ENCODE data around the gene NECTIN2. TPM values are rescaled to one million over a fixed set of nuclear protein-coding genes. Genes with fewer than 3 reads are reported as not detected.

The NECTIN2 gene
- polyA plus RNA-seq, 2 of the 4 experiments (the other 2 are of a cell fraction): 69.4 to 89.6 TPM

- TF ChIP-seq CTCF (IDR thresholded peaks at IDR 0.05) (peak; percentile 98), ZFP36 (IDR thresholded peaks at IDR 0.05; ENCODE audit: borderline replicate concordance, partially characterized antibody) (no peak)
Observed at GRCh38 chr19:44903602-44904425, 57.7 kb downstream of the NECTIN2 start (continued).

- ChIA-PET CTCF (interaction anchor here (0.6 to 18.1 kb wide), 55 partner anchors 8 to 499 kb away, joined by 3 to 303 read pairs (median 4); partner anchors contain the start of genes APOC1, APOC2, CLASRP and CLPTM1), POLR2A (interaction anchor here (1.5 to 2.1 kb wide), 2 partner anchors 14 to 50 kb away, joined by 6 to 7 read pairs; partner anchors contain the start of genes CLPTM1 and TOMM40)
- Histone ChIP-seq H3K4me1 (peaks cover 29% of the 10 kb centered on the region), H3K27ac (peak overlapping the region in 1 of 2 experiments; percentile 56; a peak in 2 of 6 replicates), H3K4me2 (no peak overlapping the region), H3K9me3 (no peaks in the 10 kb centered on the region), H3K4me3 (no peak overlapping the region)
- FAIRE-seq (peak; percentile 46), DNase-seq (ENCODE audit: low read depth in 1 of 2, low spot score in 1 of 2) (peak in 1 of 2 experiments; percentile 35), ATAC-seq (peak in 1 of 2 experiments; percentile 1; a peak in 2 of 6 replicates)
- 89% methylated on average over 12 of the region's 12 CpGs for WGBS (ENCODE audit: missing lambda C conversion rate)
- 0 out of 2 replicates have a peak, but pooled peaks have one; percentile 27 for TF ChIP-seq GATA3 (IDR thresholded peaks at IDR 0.05; ENCODE audit: borderline replicate concordance)
- 0 out of 5 replicates have a peak, but pooled peaks have one; percentile 16 to 55 for TF ChIP-seq JUN (IDR thresholded peaks at IDR 0.05)
- TF ChIP-seq ZNF302 (CRISPR knock-in tag; IDR thresholded peaks at IDR 0.05): no peak
- TF ChIP-seq PBX3 (IDR thresholded peaks at IDR 0.05): no peak; the same call in 1 of the 2 replicates
- peak; percentile 50; the same call in 1 of the 2 replicates for TF ChIP-seq KDM1A (IDR thresholded peaks at IDR 0.05; ENCODE audit: low read depth)
- TF ChIP-seq CEBPB (IDR thresholded peaks at IDR 0.05): no peak
- no peak for TF ChIP-seq EHMT2 (IDR thresholded peaks at IDR 0.05; ENCODE audit: low read depth)
- TF ChIP-seq NPAS2 (CRISPR knock-in tag; IDR thresholded peaks at IDR 0.05; ENCODE audit: borderline replicate concordance): no peak
- TF ChIP-seq HOXB13 (CRISPR knock-in tag; IDR thresholded peaks at IDR 0.05; ENCODE audit: low read depth): no peak
- no peak for TF ChIP-seq E2F6 (IDR thresholded peaks at IDR 0.05; ENCODE audit: borderline replicate concordance, low read depth)
- TF ChIP-seq CHD2 (IDR thresholded peaks at IDR 0.05; ENCODE audit: low read length, partially characterized antibody): no peak
- no peak for TF ChIP-seq FOXS1 (CRISPR knock-in tag; IDR thresholded peaks at IDR 0.05)
- no peak for TF ChIP-seq JUNB (IDR thresholded peaks at IDR 0.05)
- TF ChIP-seq HES2 (IDR thresholded peaks at IDR 0.05): no peak
- peak; percentile 48; the same call in 1 of the 2 replicates for TF ChIP-seq TP53 (CRISPR knock-in tag; IDR thresholded peaks at IDR 0.05)
- no peak for TF ChIP-seq HDAC2 (IDR thresholded peaks at IDR 0.05)
- TF ChIP-seq MYC (IDR thresholded peaks at IDR 0.05; ENCODE audit: borderline replicate concordance, low read length): no peak
- TF ChIP-seq CBX8 (IDR thresholded peaks at IDR 0.05): no peak
- TF ChIP-seq REST (IDR thresholded peaks at IDR 0.05): no peak
- no peak for TF ChIP-seq SMC3 (IDR thresholded peaks at IDR 0.05)
- TF ChIP-seq KDM5A (IDR thresholded peaks at IDR 0.05): no peak
- no peak for TF ChIP-seq NFE2L2 (conservative IDR thresholded peaks at IDR 0.05; ENCODE audit: low read length)
- TF ChIP-seq FOSB (CRISPR knock-in tag; IDR thresholded peaks at IDR 0.05): peak; percentile 29; the same call in 1 of the 2 replicates
- TF ChIP-seq CTCF (IDR thresholded peaks at IDR 0.05): peak; percentile 22; the same call in 1 of the 3 replicates
- TF ChIP-seq POLR2A (IDR thresholded peaks at IDR 0.05; ENCODE audit: low read length): no peak
- no peak for TF ChIP-seq NR3C1 (IDR thresholded peaks at IDR 0.05)
Observed at GRCh38 chr19:44904426-44904994, 58.4 kb downstream of the NECTIN2 start.
